Endothelial cell of umbilical vein (primary cell): ENCODE results near the gene PPP1R13B.

Experiments used
- EZH2 ChIP-seq: IDR thresholded peaks from 2 replicates; pipeline ENCODE4 v1.6.1; 2012; ENCODE audit warnings: borderline replicate concordance, low read depth, mild to moderate bottlenecking, moderate library complexity, low read length, inconsistent platforms; ENCODE audit not compliant: severe bottlenecking
- JUN ChIP-seq: IDR thresholded peaks from 2 replicates; pipeline ENCODE4 v1.6.1; 2011; ENCODE audit warnings: borderline replicate concordance, low read depth; ENCODE audit not compliant: insufficient read length, insufficient read depth
- POLR2A ChIP-seq: IDR thresholded peaks from 2 replicates; pipeline ENCODE4 v1.6.1; 2012; ENCODE audit warnings: low read depth, mild to moderate bottlenecking, control low read depth, low read length
- POLR2AphosphoS5 ChIP-seq: IDR thresholded peaks from 2 replicates; pipeline ENCODE4 v1.6.1; 2012; ENCODE audit warnings: low read depth, mild to moderate bottlenecking, control low read depth, low read length, moderate library complexity; ENCODE audit not compliant: insufficient read depth
- TF ChIP-seq, protein P1 (sequence below), 2 donors: IDR thresholded peaks; 1 replicate in 1 of 2; 2 replicates in 1 of 2; pipeline ENCODE4 v1.5.1; 2011; ENCODE audit warnings: low read length in 2 of 2, mild to moderate bottlenecking in 2 of 2, moderate library complexity in 2 of 2, control low read depth in 1 of 2, inconsistent platforms in 1 of 2, low read depth in 1 of 2; ENCODE audit not compliant: insufficient read depth in 1 of 2; ENCODE audit errors: extremely low read depth in 1 of 2

DNA sequence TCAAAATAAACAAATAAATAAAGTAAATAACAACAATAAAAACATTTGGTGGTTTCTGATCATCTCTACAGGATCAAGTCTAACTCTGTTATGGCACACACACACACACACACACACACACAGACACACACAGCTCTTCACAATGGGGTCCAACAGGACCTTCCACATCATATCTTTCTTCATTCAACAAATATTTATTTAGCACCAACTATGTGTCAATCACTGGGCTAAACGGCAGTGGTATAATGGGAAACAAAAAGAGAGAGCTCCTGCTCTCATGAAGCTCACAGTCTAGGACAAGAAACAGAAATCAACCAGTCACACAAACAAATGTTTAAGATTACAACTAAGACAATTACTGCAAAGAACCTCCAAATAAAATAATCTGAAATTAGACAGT, 9.3 kb downstream of the PPP1R13B start:
- no peak for TF ChIP-seq POLR2AphosphoS5
- TF ChIP-seq, protein P1, sequence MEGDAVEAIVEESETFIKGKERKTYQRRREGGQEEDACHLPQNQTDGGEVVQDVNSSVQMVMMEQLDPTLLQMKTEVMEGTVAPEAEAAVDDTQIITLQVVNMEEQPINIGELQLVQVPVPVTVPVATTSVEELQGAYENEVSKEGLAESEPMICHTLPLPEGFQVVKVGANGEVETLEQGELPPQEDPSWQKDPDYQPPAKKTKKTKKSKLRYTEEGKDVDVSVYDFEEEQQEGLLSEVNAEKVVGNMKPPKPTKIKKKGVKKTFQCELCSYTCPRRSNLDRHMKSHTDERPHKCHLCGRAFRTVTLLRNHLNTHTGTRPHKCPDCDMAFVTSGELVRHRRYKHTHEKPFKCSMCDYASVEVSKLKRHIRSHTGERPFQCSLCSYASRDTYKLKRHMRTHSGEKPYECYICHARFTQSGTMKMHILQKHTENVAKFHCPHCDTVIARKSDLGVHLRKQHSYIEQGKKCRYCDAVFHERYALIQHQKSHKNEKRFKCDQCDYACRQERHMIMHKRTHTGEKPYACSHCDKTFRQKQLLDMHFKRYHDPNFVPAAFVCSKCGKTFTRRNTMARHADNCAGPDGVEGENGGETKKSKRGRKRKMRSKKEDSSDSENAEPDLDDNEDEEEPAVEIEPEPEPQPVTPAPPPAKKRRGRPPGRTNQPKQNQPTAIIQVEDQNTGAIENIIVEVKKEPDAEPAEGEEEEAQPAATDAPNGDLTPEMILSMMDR (IDR thresholded peaks at IDR 0.05; ENCODE audit: extremely low read depth in 1 of 2, insufficient read depth in 1 of 2, low read depth in 1 of 2, low read length in 2 of 2), result no peak
- TF ChIP-seq POLR2A, result no peak
- TF ChIP-seq JUN, result no peak
- no peak for TF ChIP-seq EZH2
